ENCODE data around the gene CIP2A.
"Not testable (repeated sequence)": the region's sequence is repeated elsewhere in the genome, so short reads cannot be mapped to it uniquely, and the experiment has no call there.

The CIP2A gene

DNA sequence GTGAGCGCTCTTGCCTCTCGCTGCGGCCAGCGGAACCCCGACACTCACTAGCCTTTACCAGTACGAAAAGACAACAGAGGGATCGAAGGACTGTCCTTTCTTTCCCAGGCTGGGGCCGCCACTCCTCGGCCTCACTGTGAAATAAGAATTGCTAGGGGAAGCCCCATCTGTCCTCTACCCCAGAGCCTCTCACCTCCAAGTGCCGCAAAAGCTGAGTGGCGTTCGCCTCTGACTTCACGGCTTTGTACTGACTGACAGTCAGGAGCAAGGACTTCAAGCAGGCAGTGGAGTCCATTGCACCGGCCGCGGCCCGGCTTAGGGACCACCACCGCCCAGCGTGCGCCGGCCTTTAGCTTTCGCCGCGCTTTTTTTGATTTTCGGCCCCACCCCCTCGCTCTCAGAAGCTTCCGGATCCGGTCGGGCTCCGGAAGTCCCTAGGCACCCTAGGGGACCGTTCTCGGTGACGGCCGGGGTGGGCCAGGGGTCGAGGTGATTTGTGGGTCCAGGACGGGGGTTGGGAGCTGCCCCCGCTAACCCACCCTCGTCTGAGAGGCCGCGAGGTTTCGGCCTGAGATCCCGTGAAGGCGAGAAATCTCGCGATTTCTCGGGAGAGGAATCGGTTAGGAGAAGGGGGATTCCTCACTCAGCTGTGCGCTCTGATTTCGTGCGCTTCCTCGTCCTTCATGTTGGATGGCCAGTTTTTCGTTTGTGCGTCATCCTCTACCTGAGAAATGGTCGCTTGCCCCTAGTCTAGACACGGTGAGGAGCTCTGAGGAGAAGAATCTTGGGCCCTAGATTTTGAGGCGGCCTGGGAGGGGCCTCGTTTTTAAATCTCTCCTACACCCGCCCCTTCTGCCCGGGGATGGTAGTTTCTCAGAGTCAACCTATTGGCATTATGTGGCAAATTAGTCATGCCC, at the start of gene CIP2A, which contains the start of gene DZIP3:
CIP2A (minus strand) TSS at position 358 of the 917 bp plus-strand sequence; CDS start at position 295, 63 bp downstream.
DZIP3 (plus strand) TSS at position 642 of the 917 bp plus-strand sequence. CDS start 15,685 bp downstream, outside the sequence.
- peak; percentile 91 for DNase-seq

GRCh38 chr3:108629974-108630373, 40.7 kb upstream of the CIP2A start:
- DNase-seq = no peak

- no peak for DNase-seq
Observed at GRCh38 chr3:108623504-108623903, 34.3 kb upstream of the CIP2A start.

DNA sequence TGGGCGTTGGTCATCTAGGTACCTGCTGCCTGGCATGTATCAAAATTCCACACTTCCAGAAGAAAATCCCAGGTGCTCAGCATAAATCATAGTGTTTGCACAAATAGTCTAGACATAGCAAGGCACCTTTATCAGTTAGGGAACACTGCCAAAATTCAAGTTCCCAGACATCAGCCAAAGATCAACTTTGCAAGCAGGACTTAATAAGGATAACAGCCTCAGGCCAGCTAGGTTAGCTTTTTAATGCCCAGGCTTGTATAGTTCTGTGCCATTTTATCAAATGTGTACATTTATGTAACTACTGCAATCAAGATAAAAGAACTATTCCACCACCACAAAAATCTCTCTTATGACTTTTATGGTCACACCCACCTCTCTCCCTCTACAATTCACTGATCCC, 31.0 kb upstream of the CIP2A start:
- DNase-seq = no peak

DNA sequence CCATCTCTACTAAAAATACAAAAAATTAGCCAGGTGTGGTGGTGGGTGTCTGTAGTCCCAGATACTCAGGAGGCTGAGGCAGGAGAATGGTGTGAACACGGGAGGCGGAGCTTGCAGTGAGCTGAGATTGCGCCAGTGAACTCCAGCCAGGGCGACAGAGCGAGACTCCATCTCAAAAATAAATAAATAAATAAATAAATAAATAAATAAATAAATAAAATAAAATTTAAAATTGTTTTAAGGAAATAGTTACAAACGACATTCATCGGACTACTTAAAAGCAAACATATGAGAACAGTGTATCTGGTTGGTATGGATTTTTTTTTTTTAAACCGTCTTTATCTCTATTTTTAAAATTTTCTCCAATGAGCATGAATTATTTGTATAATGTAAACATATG, 26.9 kb upstream of the CIP2A start:
- DNase-seq = not testable (repeated sequence)

DNA sequence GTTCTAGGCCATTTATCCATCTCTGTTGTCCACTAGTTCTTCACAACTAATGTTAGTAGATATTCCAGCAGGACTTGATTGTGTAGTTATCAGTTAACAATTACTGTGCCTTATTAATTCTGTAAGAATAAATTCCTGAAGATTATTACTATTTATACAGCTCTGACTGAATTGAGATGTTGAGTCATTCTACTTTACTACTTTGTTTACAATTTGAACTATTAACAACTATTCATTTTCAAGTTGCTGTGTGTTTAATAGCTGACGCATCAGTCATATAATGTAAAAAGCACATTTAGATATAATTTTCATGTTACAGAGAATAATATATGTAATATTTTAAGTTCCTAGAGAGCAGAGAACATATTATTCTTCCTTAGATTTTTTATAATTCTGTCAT, 21.4 kb upstream of the CIP2A start:
- DNase-seq = no peak

- no peak for DNase-seq
Observed at GRCh38 chr3:108608750-108609149, 19.5 kb upstream of the CIP2A start.

- DNase-seq = no peak
Observed at GRCh38 chr3:108605491-108605890, 16.3 kb upstream of the CIP2A start.

DNA sequence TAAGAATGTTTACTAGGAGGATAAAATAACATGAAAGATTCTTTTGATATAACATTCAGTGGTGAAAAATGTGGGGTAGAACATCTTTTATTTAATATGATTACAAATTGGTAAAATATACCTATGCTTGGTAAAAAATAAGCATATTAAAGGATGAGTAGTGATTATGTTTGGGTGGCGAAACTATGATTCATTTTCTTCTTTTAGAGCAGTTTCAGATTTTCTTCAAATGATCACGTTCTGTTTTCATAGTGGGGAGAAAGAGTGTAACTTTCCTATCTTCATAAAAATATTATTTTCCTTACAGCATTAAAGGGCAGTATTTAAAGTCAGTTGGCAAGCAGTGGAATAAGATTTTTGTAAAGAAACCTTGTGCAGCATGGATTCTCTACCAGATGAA, 15.8 kb upstream of the CIP2A start:
- no peak for DNase-seq

- no peak for DNase-seq
Observed at GRCh38 chr3:108603691-108604090, 14.5 kb upstream of the CIP2A start.

- DNase-seq = no peak
Observed at GRCh38 chr3:108602935-108603294, 13.7 kb upstream of the CIP2A start.

DNA sequence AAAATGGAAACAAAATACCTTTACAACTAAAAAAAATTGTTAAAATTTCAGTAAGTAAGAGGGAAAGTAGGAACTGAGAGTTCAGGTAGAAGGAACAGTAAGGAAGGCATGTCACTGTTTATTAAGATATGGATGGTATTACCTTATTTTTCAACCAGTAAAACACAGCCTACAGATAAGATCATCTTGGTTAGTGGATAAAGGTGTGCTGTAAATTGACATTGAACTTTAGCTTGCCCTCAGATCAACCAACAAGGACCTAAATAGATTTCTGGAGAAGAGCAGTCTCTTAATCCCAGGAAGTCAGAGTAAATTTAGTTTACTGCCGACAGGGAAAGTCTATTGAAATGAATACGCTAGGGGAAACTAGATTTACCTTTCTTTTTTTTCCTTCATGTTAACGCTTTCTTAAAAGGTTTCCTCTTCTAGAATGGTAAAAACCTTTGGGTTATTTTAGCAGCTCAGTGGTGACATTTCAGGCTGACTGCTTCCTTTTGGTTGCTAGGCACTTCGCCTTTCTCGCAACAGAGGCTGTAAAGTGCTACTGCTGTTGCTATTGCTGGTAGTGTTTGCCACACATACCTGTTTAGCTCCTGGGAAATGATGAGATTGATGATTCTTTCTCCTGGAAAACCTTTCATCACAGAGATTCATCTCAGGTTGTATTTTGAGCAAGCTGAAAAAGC, 13.2 kb upstream of the CIP2A start:
- DNase-seq = no peak

DNA sequence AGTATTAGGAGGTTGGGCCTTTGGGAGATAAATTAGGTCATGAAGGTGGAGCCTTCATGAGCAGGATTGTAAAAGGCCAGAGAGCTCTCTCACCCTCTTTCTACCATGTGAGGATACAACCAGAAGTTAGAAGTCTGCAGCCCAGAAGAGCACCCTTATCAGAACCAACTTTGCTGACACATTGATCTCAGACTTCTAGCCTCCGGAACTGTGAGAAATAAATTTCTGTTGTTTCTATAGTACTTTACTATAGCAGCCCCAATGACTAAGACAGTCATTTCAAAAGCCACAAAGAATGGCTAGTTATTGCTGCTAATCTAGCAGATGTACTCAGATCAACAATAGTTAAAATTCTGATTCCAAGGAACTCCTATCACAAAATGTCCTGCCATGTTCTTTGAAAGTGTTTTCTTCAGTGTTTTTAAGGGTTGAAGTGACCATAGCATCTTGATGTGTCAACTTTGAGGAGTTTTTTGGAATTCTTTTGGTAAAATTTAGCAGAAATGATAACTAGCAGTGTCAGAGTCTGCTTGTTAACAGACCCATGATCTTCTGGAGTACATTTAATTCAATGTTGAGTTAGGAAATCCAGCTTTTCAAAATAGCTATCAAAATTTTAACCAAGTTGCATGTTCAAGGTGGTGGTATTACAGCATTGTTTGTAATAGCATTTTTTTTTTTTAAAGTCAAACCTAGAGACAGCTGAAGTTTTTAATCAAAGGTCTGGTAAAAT, 10.6 kb upstream of the CIP2A start:
- no peak for DNase-seq

DNA sequence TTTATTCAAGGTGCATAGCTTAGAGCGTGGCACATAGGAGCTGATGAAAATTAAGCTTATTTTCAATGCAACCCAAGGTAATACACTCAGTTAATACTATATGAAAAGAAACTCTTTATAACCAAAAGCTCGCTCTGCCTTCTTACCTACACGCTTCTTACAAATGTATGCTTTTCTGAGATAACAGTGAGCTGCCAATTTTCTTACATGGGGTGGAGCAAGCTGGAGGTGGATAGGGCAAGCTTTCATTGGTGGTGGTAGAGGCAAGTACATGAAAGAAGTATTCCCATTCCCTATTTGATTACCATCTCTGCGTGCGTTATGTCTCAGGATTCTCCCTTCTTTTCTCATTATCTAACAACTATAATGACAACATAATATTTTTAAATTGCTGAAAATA, 9.1 kb upstream of the CIP2A start:
- no peak for DNase-seq

DNA sequence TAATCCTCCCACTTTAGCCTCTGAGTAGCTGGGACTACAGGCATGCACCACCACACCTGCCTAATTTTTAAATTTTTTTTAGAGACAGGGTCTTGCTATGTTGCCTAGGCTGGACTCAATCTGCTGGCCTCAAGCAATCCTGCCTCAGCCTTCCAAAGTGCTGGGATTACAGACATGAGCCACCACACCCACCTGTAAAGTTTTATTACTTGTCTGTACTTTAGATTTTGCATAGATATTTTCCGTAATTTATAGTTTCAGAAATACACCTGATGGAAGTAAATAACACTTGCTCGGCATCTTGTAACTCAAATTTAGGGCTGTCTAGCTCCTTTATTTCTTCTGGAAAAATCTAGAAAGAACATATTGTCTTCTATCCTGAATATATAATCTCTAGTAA, 6.1 kb upstream of the CIP2A start:
- no peak for DNase-seq

DNA sequence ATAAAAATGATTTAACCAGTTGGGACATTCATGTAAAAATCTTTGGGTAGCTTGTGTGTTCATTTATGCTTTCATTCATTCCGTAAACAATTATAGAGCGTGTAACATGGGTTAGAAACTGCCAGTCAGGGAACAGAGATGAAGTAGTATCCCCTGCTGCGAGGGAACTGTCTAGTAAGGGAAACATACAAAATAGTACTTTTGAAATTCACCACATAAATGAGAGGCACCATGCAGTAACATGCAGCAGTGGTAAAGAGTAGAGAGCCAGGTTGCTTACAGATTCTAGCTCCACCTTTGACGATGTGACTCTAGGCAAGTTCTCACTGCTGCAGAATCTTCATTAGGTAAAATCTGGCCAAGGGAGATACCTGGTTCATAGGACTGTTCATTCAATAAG, 1.2 kb upstream of the CIP2A start:
- DNase-seq = no peak

DNA sequence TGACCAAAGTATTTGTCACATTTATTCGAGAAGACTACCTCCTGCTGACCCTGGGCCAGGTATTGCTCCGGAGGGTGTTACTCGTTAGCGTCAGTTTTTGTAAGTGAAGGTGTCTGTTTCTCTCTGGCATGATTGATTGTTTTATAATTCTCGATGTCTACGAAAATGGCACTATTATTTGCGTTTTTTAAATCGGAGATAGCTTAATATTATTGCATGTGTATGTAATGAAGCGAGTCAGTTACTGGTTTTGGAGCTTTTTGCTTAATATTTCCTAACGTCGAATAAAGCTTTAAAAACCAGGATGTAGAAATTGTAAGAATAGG, 723 bp upstream of the CIP2A start:
- DNase-seq = no peak

DNA sequence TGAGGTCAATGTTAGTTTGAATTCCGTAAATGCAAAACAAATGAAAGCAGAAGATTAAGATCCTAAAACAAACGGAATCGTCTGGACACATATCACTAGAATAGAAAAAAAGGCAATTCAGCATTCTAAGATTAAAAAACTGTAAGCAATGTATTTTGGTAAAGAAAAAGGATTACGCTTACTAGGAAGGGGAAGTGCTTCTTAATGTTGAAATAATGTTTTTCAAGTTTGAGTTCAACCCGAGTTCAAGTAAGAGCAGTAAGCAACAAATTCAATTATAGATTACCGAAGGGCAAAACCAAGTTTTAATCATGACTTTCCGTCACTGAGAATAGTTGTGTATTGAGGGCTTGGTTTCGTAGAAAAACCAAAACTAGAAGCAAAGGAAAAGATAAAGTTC, 637 bp downstream of the CIP2A start:
- DNase-seq = no peak

GRCh38 chr3:108578064-108578463, 11.2 kb downstream of the CIP2A start:
- no peak for DNase-seq

GRCh38 chr3:108569336-108569735, 19.9 kb downstream of the CIP2A start:
- no peak for DNase-seq

- no peak for DNase-seq
Observed at GRCh38 chr3:108566599-108566998, 22.6 kb downstream of the CIP2A start.

GRCh38 chr3:108565506-108565905, 23.7 kb downstream of the CIP2A start:
- no peak for DNase-seq

DNA sequence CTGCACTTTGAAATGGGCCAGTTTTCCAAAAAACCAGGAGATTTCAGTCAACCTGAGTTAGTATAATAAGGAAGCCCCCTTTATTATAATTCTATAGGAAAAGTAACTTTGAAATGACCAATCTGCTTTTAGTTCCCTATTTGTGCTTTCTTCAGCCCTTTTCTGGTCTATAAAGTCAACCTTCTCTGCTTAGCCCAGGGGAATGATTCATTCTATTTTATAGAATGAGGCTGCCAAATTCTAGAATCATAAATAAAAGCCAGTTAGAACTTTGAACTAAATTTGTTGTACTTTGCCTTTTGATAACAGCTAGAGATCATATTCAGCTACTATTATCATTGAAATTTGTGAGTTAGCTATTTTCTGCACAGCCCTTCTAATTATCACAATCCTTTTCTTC, 24.7 kb downstream of the CIP2A start:
- no peak for DNase-seq

GRCh38 chr3:108562565-108562964, 26.7 kb downstream of the CIP2A start:
- no peak for DNase-seq
